ENCODE measurements around the gene GBP4.

The GBP4 gene

GRCh38 chr1:89170170-89171066 lies 28.3 kb downstream of the GBP4 start:
- no peak for DNase-seq

GRCh38 chr1:89169166-89169565 lies 29.6 kb downstream of the GBP4 start:
- DNase-seq, result no peak

- DNase-seq, result no peak
These were observed 31.0 kb downstream of the GBP4 start for GRCh38 chr1:89167590-89168230.

GRCh38 chr1:89166705-89167104 lies 32.0 kb downstream of the GBP4 start:
- no peak for DNase-seq

GRCh38 chr1:89165811-89166210 lies 32.9 kb downstream of the GBP4 start:
- DNase-seq, result no peak

GRCh38 chr1:89151047-89151446 lies 47.7 kb downstream of the GBP4 start:
- no peak for DNase-seq

- DNase-seq, result no peak
These were observed 48.8 kb downstream of the GBP4 start for GRCh38 chr1:89149976-89150375.

- no peak for DNase-seq
These were observed 49.5 kb downstream of the GBP4 start for GRCh38 chr1:89149229-89149628.

GRCh38 chr1:89147678-89148658 lies 50.8 kb downstream of the GBP4 start:
- DNase-seq, result no peak

- DNase-seq, result no peak
These were observed 52.0 kb downstream of the GBP4 start for GRCh38 chr1:89146721-89147120.

GRCh38 chr1:89143484-89143883 lies 55.3 kb downstream of the GBP4 start:
- no peak for DNase-seq

- no peak for DNase-seq
These were observed 56.6 kb downstream of the GBP4 start for GRCh38 chr1:89142160-89142559.

GRCh38 chr1:89133747-89134146 lies 65.0 kb downstream of the GBP4 start:
- no peak for DNase-seq

All from hematopoietic multipotent progenitor cell treated with erythropoietin and hydrocortisone succinate and interleukin-3 and kit ligand, for 6 days (in vitro differentiated cells).